ENCODE results near the gene TECTB.

DNA sequence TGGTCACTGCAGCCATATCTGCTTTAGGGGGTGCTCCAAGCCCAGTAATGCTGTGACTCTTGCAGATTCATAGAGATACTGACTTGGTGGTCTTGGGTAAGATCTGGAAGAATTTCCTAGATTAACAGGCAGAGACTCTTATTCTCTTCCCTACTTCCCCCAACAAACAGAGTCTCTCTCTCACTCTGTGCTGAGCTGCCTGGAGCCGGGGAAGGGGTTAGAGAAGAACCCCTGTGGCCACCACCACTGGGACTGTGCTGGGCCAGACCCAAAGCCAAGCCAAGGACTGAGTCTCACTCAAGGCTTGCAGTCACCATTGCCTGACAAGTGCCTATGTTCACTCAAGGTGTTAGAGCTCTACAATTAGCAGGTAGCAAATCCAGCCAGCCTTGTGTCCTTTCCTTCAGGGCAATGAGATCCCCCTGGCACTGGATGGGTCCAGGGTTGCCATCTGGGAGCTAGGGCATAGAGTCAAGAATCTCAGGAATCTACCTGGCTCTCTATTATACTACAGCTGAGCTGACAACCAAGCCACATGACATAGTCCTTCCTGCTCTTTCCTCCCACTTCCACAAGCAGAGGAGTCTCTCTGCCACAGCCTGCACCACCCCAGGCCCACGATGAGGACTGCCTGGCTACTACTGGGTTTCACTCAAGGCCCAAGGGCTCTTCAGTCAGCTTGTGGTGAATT is 41.4 kb upstream of the TECTB start:
- TF ChIP-seq EZH2 (IDR thresholded peaks at IDR 0.05; ENCODE audit: insufficient read depth, poor library complexity, severe bottlenecking) (no peak), EZH2phosphoT487 (IDR thresholded peaks at IDR 0.05; ENCODE audit: insufficient read depth, low read depth) (no peak)

Measured in GM23248 (cell line).